ENCODE results near the gene COLEC12.
A peak's percentile ranks its signal among the peaks of the same experiment; 100 is the strongest.

The COLEC12 gene

GRCh38 chr18:433298-433697 lies 67.2 kb downstream of the COLEC12 start:
- H3K36me3 ChIP-seq (ENCODE audit: control insufficient read depth, insufficient read depth, low read length, severe bottlenecking) = no peaks in the 10 kb centered on the region
- no peaks in the 10 kb centered on the region for H3K9me3 ChIP-seq (ENCODE audit: control insufficient read depth, low read length)
- no peaks in the 10 kb centered on the region for H3K27me3 ChIP-seq (replicated peaks; ENCODE audit: control insufficient read depth, insufficient read depth, low read length)
- H3K4me1 ChIP-seq (ENCODE audit: control insufficient read depth, insufficient read depth, low read length) = peaks cover 26% of the 10 kb centered on the region
- H3K4me3 ChIP-seq (ENCODE audit: low read length) = no peak overlapping the region
- H3K9ac ChIP-seq (ENCODE audit: low read length) = no peak overlapping the region
- DNase-seq (ENCODE audit: low read depth) = no peak

GRCh38 chr18:432791-433190 lies 67.7 kb downstream of the COLEC12 start:
- H3K4me1 ChIP-seq (ENCODE audit: control insufficient read depth, insufficient read depth, low read length) = peaks cover 26% of the 10 kb centered on the region
- H3K9me3 ChIP-seq (ENCODE audit: control insufficient read depth, low read length) = no peaks in the 10 kb centered on the region
- no peak overlapping the region for H3K9ac ChIP-seq (ENCODE audit: low read length)
- no peak overlapping the region for H3K4me3 ChIP-seq (ENCODE audit: low read length)
- DNase-seq (ENCODE audit: low read depth) = no peak
- no peaks in the 10 kb centered on the region for H3K27me3 ChIP-seq (replicated peaks; ENCODE audit: control insufficient read depth, insufficient read depth, low read length)
- no peaks in the 10 kb centered on the region for H3K36me3 ChIP-seq (ENCODE audit: control insufficient read depth, insufficient read depth, low read length, severe bottlenecking)

DNA sequence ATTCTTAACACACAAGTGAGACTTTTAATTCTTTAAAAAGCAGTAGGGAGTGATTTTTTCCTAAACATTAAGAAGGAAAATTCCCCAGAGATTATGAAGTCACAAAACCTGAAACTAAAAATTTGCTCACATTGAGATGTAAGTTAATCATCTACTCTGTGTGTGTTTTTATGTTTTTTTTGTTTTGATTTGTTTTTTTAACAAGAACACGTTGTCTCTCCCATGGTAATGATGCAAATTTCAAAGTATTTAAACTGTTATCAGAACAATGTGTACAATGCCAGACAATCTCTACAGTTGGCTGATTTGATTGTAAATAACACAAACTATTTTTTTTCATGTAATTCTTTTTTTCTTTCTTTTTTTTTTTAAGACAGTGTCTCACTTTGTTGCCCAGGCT lies 71.5 kb downstream of the COLEC12 start:
- H3K36me3 ChIP-seq (ENCODE audit: control insufficient read depth, insufficient read depth, low read length, severe bottlenecking) = no peaks in the 10 kb centered on the region
- DNase-seq (ENCODE audit: low read depth) = peak; percentile 40
- H3K9me3 ChIP-seq (ENCODE audit: control insufficient read depth, low read length) = no peaks in the 10 kb centered on the region
- no peak overlapping the region for H3K4me3 ChIP-seq (ENCODE audit: low read length)
- H3K4me1 ChIP-seq (ENCODE audit: control insufficient read depth, insufficient read depth, low read length) = peaks cover 19% of the 10 kb centered on the region
- no peak overlapping the region for H3K9ac ChIP-seq (ENCODE audit: low read length)
- H3K27me3 ChIP-seq (replicated peaks; ENCODE audit: control insufficient read depth, insufficient read depth, low read length) = no peaks in the 10 kb centered on the region

DNA sequence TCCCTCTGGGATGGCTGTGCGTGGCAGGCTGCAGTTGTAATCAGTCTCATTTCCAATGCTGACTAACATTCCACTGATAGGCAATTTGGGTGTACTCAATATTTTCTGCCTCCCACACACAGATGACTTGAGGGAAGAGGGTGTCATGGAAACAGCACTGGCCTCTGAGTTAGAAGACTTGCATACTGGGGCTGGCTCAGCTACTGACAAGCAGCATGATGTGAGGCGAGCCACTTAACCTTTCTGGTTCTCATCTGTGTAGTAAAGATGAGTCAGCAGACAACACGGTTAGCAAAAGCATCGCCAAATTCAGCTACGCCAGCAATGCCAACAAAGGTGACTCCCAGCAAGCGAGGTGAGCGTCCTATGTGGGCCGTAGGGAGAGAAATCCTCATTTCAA lies 73.5 kb downstream of the COLEC12 start:
- no peaks in the 10 kb centered on the region for H3K9me3 ChIP-seq (ENCODE audit: control insufficient read depth, low read length)
- H3K4me3 ChIP-seq (ENCODE audit: low read length) = no peak overlapping the region
- no peak overlapping the region for H3K9ac ChIP-seq (ENCODE audit: low read length)
- H3K36me3 ChIP-seq (ENCODE audit: control insufficient read depth, insufficient read depth, low read length, severe bottlenecking) = no peaks in the 10 kb centered on the region
- H3K27me3 ChIP-seq (replicated peaks; ENCODE audit: control insufficient read depth, insufficient read depth, low read length) = no peaks in the 10 kb centered on the region
- H3K4me1 ChIP-seq (ENCODE audit: control insufficient read depth, insufficient read depth, low read length) = peaks cover 14% of the 10 kb centered on the region
- peak; percentile 49 for DNase-seq (ENCODE audit: low read depth)

DNA sequence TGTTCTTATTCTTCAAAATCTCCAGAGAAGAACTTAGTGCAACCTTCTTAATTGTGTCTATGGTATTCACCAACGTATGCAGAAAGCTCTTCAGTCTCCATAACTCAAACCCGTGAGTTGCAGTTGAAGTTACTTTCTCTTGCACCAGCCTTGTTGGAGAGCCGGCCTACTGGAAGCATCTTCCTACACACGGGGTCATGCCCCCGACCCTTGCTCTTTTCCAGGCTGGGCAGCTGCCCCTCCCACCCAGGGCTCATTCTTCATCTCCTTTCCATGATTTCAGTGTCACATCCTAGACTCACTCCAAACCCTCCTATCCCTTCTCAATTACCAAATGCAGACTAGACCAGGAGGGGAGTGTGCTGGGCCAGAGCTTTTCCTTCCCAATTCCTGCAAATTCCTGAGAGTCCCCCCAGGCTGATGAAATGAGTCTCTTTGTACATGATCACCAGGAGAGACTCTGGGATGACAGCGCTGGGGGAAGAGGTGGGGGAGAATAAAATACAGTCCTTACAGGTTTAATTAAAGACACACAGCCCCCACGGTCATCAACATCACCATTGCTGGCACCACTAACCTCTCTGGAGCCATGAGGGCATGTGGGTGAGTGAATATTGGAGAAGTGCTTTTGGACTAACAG lies 75.3 kb downstream of the COLEC12 start:
- Histone ChIP-seq H3K36me3 (ENCODE audit: control insufficient read depth, insufficient read depth, low read length, severe bottlenecking) (no peaks in the 10 kb centered on the region), H3K4me1 (ENCODE audit: control insufficient read depth, insufficient read depth, low read length) (peaks cover 27% of the 10 kb centered on the region), H3K9me3 (ENCODE audit: control insufficient read depth, low read length) (no peaks in the 10 kb centered on the region), H3K9ac (ENCODE audit: low read length) (no peak overlapping the region), H3K4me3 (ENCODE audit: low read length) (no peak overlapping the region), H3K27me3 (replicated peaks; ENCODE audit: control insufficient read depth, insufficient read depth, low read length) (no peaks in the 10 kb centered on the region)
- DNase-seq (ENCODE audit: low read depth) = no peak

DNA sequence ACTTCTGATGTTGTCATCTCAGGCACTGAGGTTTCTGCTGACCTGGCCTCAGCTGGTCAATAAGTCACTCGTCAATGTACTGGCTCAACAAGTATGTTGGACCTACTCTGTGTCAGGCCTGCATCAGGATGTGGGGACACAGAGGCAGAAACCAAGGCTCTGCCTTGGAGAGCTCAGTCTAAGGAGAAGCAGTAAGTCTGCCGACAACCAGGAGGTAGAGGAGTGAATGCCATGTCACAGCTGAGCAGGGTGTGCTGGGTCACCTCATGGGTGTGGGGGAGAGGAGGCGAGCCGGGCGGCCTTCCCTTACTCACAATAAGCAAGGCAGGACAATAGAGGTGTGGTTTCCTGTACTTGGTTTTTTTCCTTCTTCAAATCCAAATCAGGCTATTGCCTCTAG lies 75.8 kb downstream of the COLEC12 start:
- Histone ChIP-seq H3K4me3 (ENCODE audit: low read length) (no peak overlapping the region), H3K9ac (ENCODE audit: low read length) (no peak overlapping the region), H3K27me3 (replicated peaks; ENCODE audit: control insufficient read depth, insufficient read depth, low read length) (no peaks in the 10 kb centered on the region), H3K9me3 (ENCODE audit: control insufficient read depth, low read length) (no peaks in the 10 kb centered on the region), H3K4me1 (ENCODE audit: control insufficient read depth, insufficient read depth, low read length) (peaks cover 27% of the 10 kb centered on the region), H3K36me3 (ENCODE audit: control insufficient read depth, insufficient read depth, low read length, severe bottlenecking) (no peaks in the 10 kb centered on the region)
- DNase-seq (ENCODE audit: low read depth) = no peak

DNA sequence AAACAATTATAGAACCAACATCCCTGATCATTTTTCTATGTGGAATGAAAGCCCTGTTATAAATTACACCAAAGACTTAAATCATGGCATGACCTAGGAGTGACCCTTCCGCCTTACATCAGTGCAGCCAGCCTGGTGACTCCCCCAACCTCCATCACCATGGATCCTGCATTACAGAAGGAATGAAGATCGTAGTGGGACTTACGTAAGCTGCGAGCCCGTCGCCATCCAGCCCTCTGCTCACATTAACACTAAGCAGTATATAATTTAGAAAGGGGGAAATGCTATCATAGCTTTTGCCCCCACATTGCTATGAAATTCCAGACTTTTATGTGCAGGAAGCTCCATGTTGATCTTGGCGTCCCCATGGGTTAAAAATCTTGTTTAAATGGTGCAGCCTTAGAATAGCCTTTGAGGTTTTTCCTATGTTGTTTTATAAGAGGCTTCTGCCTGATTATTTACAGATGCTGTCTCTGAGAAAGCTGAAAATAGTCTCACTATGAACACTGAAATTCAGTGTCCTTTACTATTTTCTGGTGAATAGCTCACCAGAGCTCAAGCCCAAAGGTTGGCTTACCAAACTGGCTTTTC lies 76.3 kb downstream of the COLEC12 start:
- no peak overlapping the region for H3K9ac ChIP-seq (ENCODE audit: low read length)
- DNase-seq (ENCODE audit: low read depth) = peak; percentile 34
- no peak overlapping the region for H3K4me3 ChIP-seq (ENCODE audit: low read length)
- no peaks in the 10 kb centered on the region for H3K36me3 ChIP-seq (ENCODE audit: control insufficient read depth, insufficient read depth, low read length, severe bottlenecking)
- no peaks in the 10 kb centered on the region for H3K27me3 ChIP-seq (replicated peaks; ENCODE audit: control insufficient read depth, insufficient read depth, low read length)
- peaks cover 27% of the 10 kb centered on the region for H3K4me1 ChIP-seq (ENCODE audit: control insufficient read depth, insufficient read depth, low read length)
- no peaks in the 10 kb centered on the region for H3K9me3 ChIP-seq (ENCODE audit: control insufficient read depth, low read length)

- H3K4me3 ChIP-seq (ENCODE audit: low read length) = no peak overlapping the region
- DNase-seq (ENCODE audit: low read depth) = no peak
- no peaks in the 10 kb centered on the region for H3K36me3 ChIP-seq (ENCODE audit: control insufficient read depth, insufficient read depth, low read length, severe bottlenecking)
- H3K9me3 ChIP-seq (ENCODE audit: control insufficient read depth, low read length) = no peaks in the 10 kb centered on the region
- no peaks in the 10 kb centered on the region for H3K27me3 ChIP-seq (replicated peaks; ENCODE audit: control insufficient read depth, insufficient read depth, low read length)
- peaks cover 21% of the 10 kb centered on the region for H3K4me1 ChIP-seq (ENCODE audit: control insufficient read depth, insufficient read depth, low read length)
- H3K9ac ChIP-seq (ENCODE audit: low read length) = no peak overlapping the region
Measured at GRCh38 chr18:422966-423365, 77.5 kb downstream of the COLEC12 start.

DNA sequence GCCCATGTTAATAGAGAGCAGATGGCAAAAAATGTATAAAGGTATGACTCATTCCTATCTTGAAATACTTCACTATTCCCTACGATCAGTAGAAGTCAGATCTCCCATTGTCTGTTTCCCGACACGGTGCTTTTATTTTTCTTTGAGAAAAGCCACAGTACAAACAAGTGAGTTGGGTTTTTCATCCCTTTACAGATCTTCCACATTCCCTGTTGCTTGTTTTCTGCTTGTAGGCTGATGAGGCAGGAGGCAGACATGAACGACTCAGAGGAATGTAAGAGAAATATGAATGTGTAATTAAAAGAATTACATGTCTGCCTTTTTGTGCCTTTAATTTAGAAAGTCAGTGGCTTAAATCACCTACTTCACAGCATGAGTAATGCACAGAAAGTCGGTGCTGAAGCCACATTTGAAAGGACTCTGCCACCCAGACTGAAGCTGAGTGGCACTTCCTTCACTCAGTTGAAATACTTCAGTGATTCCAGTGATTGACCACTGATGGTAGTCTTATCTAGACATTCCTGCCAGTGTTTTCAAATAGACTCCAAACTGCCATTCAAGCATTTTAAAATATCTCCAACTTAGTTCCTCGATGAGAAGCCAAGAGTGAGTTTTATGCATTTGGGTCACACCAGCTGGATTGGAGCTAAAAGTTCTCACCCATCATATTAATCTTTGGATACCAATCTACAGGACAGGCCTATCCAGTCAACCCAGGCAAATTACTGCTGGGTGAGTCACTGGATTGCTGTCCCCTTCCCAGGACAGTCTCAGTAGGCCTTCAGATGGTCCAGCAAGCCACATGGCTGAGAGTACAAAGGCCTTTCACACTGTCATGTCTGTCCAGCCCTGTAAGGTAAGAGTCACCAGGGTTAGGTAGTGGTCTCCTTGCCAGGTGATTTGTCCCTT lies 79.0 kb downstream of the COLEC12 start:
- Histone ChIP-seq H3K4me3 (ENCODE audit: low read length) (peak overlapping the region; percentile 5), H3K9me3 (ENCODE audit: control insufficient read depth, low read length) (no peaks in the 10 kb centered on the region), H3K4me1 (ENCODE audit: control insufficient read depth, insufficient read depth, low read length) (peaks cover 25% of the 10 kb centered on the region), H3K9ac (ENCODE audit: low read length) (peak overlapping the region; percentile 14), H3K27me3 (replicated peaks; ENCODE audit: control insufficient read depth, insufficient read depth, low read length) (no peaks in the 10 kb centered on the region), H3K36me3 (ENCODE audit: control insufficient read depth, insufficient read depth, low read length, severe bottlenecking) (no peaks in the 10 kb centered on the region)
- peak; percentile 56 for DNase-seq (ENCODE audit: low read depth)

DNA sequence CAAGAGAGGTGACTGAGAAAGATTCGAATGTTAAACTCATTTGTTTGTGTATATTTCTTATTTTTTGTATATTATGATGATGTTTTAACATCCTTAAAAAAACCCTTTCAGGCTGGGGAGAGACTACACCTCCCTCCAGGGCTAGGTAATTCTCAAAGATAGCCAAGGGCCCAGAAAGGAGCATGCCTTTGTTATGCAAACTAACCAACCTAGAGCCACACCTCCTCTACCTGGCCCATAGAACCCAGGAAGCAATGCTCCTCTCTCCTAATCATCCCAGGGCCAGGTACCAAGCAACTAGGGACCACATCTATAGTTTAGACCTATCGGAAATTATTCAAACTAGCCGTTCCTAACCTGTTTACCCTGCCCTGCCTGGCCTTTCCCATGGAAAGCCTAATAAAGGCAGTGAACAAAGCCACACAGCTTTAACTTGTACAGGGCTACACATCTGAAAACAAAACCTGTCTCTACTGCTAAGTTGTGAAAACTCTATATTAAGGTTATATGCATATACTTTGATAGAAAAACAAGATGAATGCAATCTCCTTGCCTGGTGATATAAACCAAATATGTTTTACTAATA lies 79.7 kb downstream of the COLEC12 start:
- peak overlapping the region; percentile 5 for H3K4me3 ChIP-seq (ENCODE audit: low read length)
- H3K9me3 ChIP-seq (ENCODE audit: control insufficient read depth, low read length) = no peaks in the 10 kb centered on the region
- H3K27me3 ChIP-seq (replicated peaks; ENCODE audit: control insufficient read depth, insufficient read depth, low read length) = no peaks in the 10 kb centered on the region
- peaks cover 32% of the 10 kb centered on the region for H3K4me1 ChIP-seq (ENCODE audit: control insufficient read depth, insufficient read depth, low read length)
- no peaks in the 10 kb centered on the region for H3K36me3 ChIP-seq (ENCODE audit: control insufficient read depth, insufficient read depth, low read length, severe bottlenecking)
- DNase-seq (ENCODE audit: low read depth) = no peak
- no peak overlapping the region for H3K9ac ChIP-seq (ENCODE audit: low read length)

GRCh38 chr18:419541-420175 lies 80.8 kb downstream of the COLEC12 start:
- H3K27me3 ChIP-seq (replicated peaks; ENCODE audit: control insufficient read depth, insufficient read depth, low read length) = no peaks in the 10 kb centered on the region
- H3K4me3 ChIP-seq (ENCODE audit: low read length) = no peak overlapping the region
- H3K36me3 ChIP-seq (ENCODE audit: control insufficient read depth, insufficient read depth, low read length, severe bottlenecking) = no peaks in the 10 kb centered on the region
- DNase-seq (ENCODE audit: low read depth) = no peak
- peaks cover 38% of the 10 kb centered on the region for H3K4me1 ChIP-seq (ENCODE audit: control insufficient read depth, insufficient read depth, low read length)
- H3K9me3 ChIP-seq (ENCODE audit: control insufficient read depth, low read length) = no peaks in the 10 kb centered on the region
- H3K9ac ChIP-seq (ENCODE audit: low read length) = no peak overlapping the region

Measured in adipocyte (in vitro differentiated cells).